Chondrocyte (in vitro differentiated cells): ENCODE data around the gene IL17RD. TPM values are rescaled to one million over a fixed set of nuclear protein-coding genes. Genes with fewer than 3 reads are reported as not detected.

Experiments used
- DNase-seq: peaks from one replicate; pipeline ENCODE4 v3.0.0; 2021; ENCODE audit warnings: mixed read lengths, low spot score
- H3K27ac Mint-ChIP-seq: one replicate; pipeline ENCODE4 v1.8.0; 2021; ENCODE audit warnings: mild to moderate bottlenecking, moderate library complexity, mixed read lengths; ENCODE audit not compliant: unreplicated experiment
- H3K27me3 Mint-ChIP-seq: 2 replicates; pipeline ENCODE4 v1.8.0; 2021; ENCODE audit warnings: low read depth, mixed read lengths
- H3K36me3 Mint-ChIP-seq: 2 replicates; pipeline ENCODE4 v1.8.0; 2021; ENCODE audit warnings: low read depth, mixed read lengths
- H3K4me1 Mint-ChIP-seq: 2 replicates; pipeline ENCODE4 v1.8.0; 2021; ENCODE audit warnings: low read depth, mild to moderate bottlenecking, mixed read lengths
- H3K4me3 Mint-ChIP-seq: one replicate; pipeline ENCODE4 v1.8.0; 2021; ENCODE audit warnings: mild to moderate bottlenecking, moderate library complexity, mixed read lengths; ENCODE audit not compliant: unreplicated experiment
- H3K9me3 Mint-ChIP-seq: 2 replicates; pipeline ENCODE4 v1.8.0; 2021; ENCODE audit warnings: low read depth, mixed read lengths
- CTCF ChIP-seq: fragments of 200-600 bp; sonication (generic); IDR thresholded peaks from 2 replicates; pipeline ENCODE4 v1.5.0; 2021; ENCODE audit warnings: antibody characterized with exemption, mild to moderate bottlenecking, moderate library complexity
- total RNA-seq: library from RNA; stranded (reverse); gene quantifications from 3 replicates; pipeline ENCODE4 v1.2.1, GENCODE V29; 2021

IL17RD gene
- total RNA-seq, 1 donor from 2014 or later: 6.3 TPM

- Mint-ChIP-seq H3K4me3 (no peak overlapping the region), H3K36me3 (no peaks in the 10 kb centered on the region), H3K27me3 (no peaks in the 10 kb centered on the region), H3K9me3 (no peaks in the 10 kb centered on the region), H3K4me1 (peaks cover 13% of the 10 kb centered on the region), H3K27ac (no peak overlapping the region)
- TF ChIP-seq CTCF: no peak
- DNase-seq: no peak
Observed at GRCh38 chr3:57063032-57063431, 102.1 kb downstream of the IL17RD start.

DNA sequence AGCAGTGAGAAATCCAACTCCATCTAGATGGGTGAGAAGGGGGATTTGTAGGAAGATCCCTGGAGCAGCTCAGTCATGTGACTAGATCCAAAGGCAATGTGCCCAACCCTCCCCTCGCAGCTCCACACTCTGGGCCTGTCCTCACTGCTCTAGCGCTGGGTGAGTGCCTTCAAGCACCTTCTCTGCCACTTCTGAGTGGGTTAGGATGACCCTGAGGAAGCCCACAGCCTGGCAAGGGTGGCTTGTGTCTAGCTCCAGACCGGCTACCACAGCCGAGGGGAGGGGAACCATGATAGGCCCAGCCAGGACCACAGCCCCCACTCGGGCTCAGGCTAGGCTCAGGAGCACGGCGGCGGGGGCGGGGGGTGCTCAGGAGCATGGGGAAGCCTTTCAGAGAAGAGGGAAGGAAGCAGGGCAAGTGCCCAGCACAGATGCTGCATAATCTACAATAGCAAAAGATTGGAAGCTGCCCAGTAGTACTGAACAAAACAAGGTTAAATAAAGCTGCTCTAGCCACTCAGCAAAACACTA, 103.0 kb downstream of the IL17RD start:
- H3K36me3 Mint-ChIP-seq: no peaks in the 10 kb centered on the region
- no peak overlapping the region for H3K4me3 Mint-ChIP-seq
- peaks cover 11% of the 10 kb centered on the region for H3K4me1 Mint-ChIP-seq
- H3K27me3 Mint-ChIP-seq: no peaks in the 10 kb centered on the region
- no peak for TF ChIP-seq CTCF
- no peak overlapping the region for H3K27ac Mint-ChIP-seq
- DNase-seq: no peak
- H3K9me3 Mint-ChIP-seq: no peaks in the 10 kb centered on the region

- H3K9me3 Mint-ChIP-seq: no peaks in the 10 kb centered on the region
- H3K27me3 Mint-ChIP-seq: no peaks in the 10 kb centered on the region
- no peak for DNase-seq
- H3K4me3 Mint-ChIP-seq: no peak overlapping the region
- H3K27ac Mint-ChIP-seq: no peak overlapping the region
- no peak for TF ChIP-seq CTCF
- H3K4me1 Mint-ChIP-seq: peaks cover 11% of the 10 kb centered on the region
- no peaks in the 10 kb centered on the region for H3K36me3 Mint-ChIP-seq
Observed at GRCh38 chr3:57061556-57061955, 103.6 kb downstream of the IL17RD start.

DNA sequence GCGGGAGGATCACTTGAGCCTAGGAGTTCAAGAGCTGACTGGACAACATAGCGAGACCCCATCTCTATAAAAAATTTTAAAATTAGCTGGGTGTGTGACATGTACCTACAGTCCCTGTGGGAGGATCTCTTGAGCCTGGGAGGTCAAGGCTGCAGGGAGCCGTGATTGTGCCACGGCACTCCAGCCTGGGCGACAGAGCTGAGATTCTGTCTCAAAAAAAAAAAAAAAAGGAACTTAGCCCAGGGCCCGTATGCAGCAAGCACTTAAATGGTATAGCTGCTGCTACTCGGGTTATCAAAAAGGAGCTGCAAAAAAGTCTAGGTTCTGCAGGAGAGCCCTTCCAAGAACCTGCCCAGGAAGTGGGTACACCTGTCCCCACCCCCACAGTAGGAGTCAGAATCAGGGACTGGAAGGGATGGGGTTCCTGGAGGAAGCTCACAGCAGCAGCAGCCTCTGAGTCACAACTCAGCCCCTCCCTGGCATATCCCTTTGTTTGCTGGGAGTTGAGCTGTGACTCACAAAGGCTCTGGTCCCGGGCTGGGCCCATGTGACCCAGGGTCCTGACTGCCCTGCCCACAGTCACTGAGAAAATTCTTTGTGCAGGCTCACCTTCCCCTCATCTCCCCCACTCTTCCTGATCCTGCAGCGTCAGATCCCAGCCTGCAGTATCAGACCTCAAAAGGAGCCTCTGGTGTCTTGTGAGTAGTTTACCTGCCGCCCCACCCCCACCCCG, 104.9 kb downstream of the IL17RD start, which contains the start of gene SPATA12:
SPATA12 (plus strand) TSS at position 576 of the 733 bp plus-strand sequence. CDS start 13,031 bp downstream, outside the sequence.
- DNase-seq: no peak
- H3K4me3 Mint-ChIP-seq: no peak within 1 kb of the TSS
- H3K36me3 Mint-ChIP-seq: no peaks in the 10 kb centered on the region
- no peaks in the 10 kb centered on the region for H3K27me3 Mint-ChIP-seq
- H3K27ac Mint-ChIP-seq: peak within 1 kb of the TSS; percentile 68
- H3K9me3 Mint-ChIP-seq: no peaks in the 10 kb centered on the region
- no peak for TF ChIP-seq CTCF
- H3K4me1 Mint-ChIP-seq: peaks cover 11% of the 10 kb centered on the region

DNA sequence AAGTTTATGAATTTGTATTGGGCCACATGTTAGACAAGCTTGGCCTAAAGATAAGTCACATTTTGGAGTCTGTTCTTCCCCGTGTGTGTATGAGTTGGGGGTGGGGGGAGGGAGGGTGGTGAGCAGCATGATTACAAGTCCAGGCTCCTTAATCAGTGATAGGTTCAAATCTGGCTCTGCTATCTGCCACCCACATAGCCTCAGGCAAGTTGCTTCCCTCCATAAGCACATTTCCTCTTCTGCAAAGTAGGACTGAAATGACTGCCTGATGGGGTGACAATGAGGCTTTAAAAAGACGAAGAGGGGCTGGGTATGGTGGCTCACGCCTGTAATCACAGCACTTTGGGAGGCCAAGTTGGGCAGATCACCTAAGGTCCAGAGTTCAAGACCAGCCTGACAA, 105.7 kb downstream of the IL17RD start:
- H3K4me1 Mint-ChIP-seq: peaks cover 11% of the 10 kb centered on the region
- no peaks in the 10 kb centered on the region for H3K27me3 Mint-ChIP-seq
- DNase-seq: no peak
- H3K36me3 Mint-ChIP-seq: no peaks in the 10 kb centered on the region
- H3K27ac Mint-ChIP-seq: no peak overlapping the region
- TF ChIP-seq CTCF: no peak
- no peaks in the 10 kb centered on the region for H3K9me3 Mint-ChIP-seq
- no peak overlapping the region for H3K4me3 Mint-ChIP-seq
